Mammary epithelial cell (primary cell): ENCODE results near the gene ORAI2.

Source experiments
- CTCF ChIP-seq, 2 donors: IDR thresholded peaks in 1 of 2; conservative IDR thresholded peaks in 1 of 2; 2 replicates each; pipeline ENCODE4 v1.5.1; 2011 to 2012; ENCODE audit warnings: inconsistent platforms in 2 of 2, low read length in 2 of 2, mild to moderate bottlenecking in 2 of 2, control low read depth in 1 of 2, low read depth in 1 of 2; ENCODE audit not compliant: insufficient read depth in 1 of 2; ENCODE audit errors: extremely low read depth in 1 of 2
- EZH2 ChIP-seq: IDR thresholded peaks from 2 replicates; pipeline ENCODE4 v1.6.1; 2012; ENCODE audit warnings: low read length, inconsistent platforms, borderline replicate concordance

GRCh38 chr7:102409340-102409739, 24.0 kb upstream of the ORAI2 start:
- TF ChIP-seq CTCF (conservative IDR thresholded peaks at IDR 0.05 in 1 of 2, IDR thresholded peaks at IDR 0.05 in 1 of 2; ENCODE audit: extremely low read depth in 1 of 2, insufficient read depth in 1 of 2, low read depth in 1 of 2, low read length in 2 of 2) = no peak
- TF ChIP-seq EZH2 = no peak
